PC-3 (cell line): ENCODE measurements around the gene CYS1. TPM values are rescaled to one million over a fixed set of nuclear protein-coding genes. Genes with fewer than 3 reads are reported as not detected.

Experiments
- ATAC-seq: fragments of 200-7000 bp; cut with Tn5 transposase; 2 replicates; pipeline ENCODE4 v1.9.1; 2020; ENCODE audit warnings: mild to moderate bottlenecking, moderate library complexity
- BruUV-seq: library from RNA; stranded (reverse); fragments of 400-500 nt; replicated peaks from 2 replicates; lab custom pipeline; 2021; lab: Mats Ljungman, UMichigan
- CTCF ChIA-PET: fragments of 300-600 bp; sonication (Branson Sonifier 250); formaldehyde crosslinking; loops from one replicate; lab custom pipeline; 2022; ENCODE audit warnings: antibody characterized with exemption; lab: Charles Lee
- POLR2A ChIA-PET: fragments of 300-600 bp; sonication (Branson Sonifier 250); formaldehyde crosslinking; loops from one replicate; lab custom pipeline; 2022; ENCODE audit warnings: antibody characterized with exemption; ENCODE audit not compliant: unreplicated experiment; lab: Charles Lee
- DNase-seq: peaks from one replicate; pipeline ENCODE4 v3.0.0-alpha.2; 2015
- H2AFZ ChIP-seq: fragments of 300-600 bp; sonication (generic); 2 replicates; pipeline ENCODE4 v1.6.0; 2016; ENCODE audit warnings: antibody characterized with exemption, low read length
- H3F3A ChIP-seq: fragments of 300-600 bp; sonication (generic); one replicate; pipeline ENCODE4 v1.6.0; 2017; ENCODE audit warnings: antibody characterized with exemption, low read length, control low read depth, mild to moderate bottlenecking; ENCODE audit not compliant: unreplicated experiment
- H3K27ac ChIP-seq: fragments of 300-600 bp; sonication (generic); 2 replicates; pipeline ENCODE4 v1.5.1; 2016; ENCODE audit warnings: mild to moderate bottlenecking, low read length
- H3K27me3 ChIP-seq: fragments of 300-600 bp; sonication (generic); 2 replicates; pipeline ENCODE4 v1.6.1; 2016; ENCODE audit warnings: low read length, mixed read lengths
- H3K36me3 ChIP-seq: fragments of 300-600 bp; sonication (generic); 2 replicates; pipeline ENCODE4 v1.6.1; 2016; ENCODE audit warnings: low read depth, mixed run types, low read length, mixed read lengths
- H3K4me1 ChIP-seq: fragments of 300-600 bp; sonication (generic); 2 replicates; pipeline ENCODE4 v1.5.1; 2016; ENCODE audit warnings: low read length; ENCODE audit not compliant: insufficient read depth
- H3K4me2 ChIP-seq: fragments of 300-600 bp; sonication (generic); 2 replicates; pipeline ENCODE4 v1.6.0; 2016; ENCODE audit warnings: low read length
- H3K4me3 ChIP-seq: fragments of 300-600 bp; sonication (generic); 2 replicates; pipeline ENCODE4 v1.5.1; 2016; ENCODE audit warnings: mild to moderate bottlenecking, low read length, mixed read lengths
- H3K79me2 ChIP-seq: fragments of 300-600 bp; sonication (generic); 2 replicates; pipeline ENCODE4 v1.6.1; 2017; ENCODE audit warnings: low read length, mixed read lengths
- H3K9ac ChIP-seq: fragments of 300-600 bp; sonication (generic); 2 replicates; pipeline ENCODE4 v1.6.0; 2016; ENCODE audit warnings: mild to moderate bottlenecking, low read length
- H3K9me2 ChIP-seq: fragments of 300-600 bp; sonication (generic); replicated peaks from 2 replicates; pipeline ENCODE4 v1.6.1; 2016; ENCODE audit warnings: mixed run types, low read length, mixed read lengths
- H3K9me3 ChIP-seq: fragments of 300-600 bp; sonication (generic); 2 replicates; pipeline ENCODE4 v1.6.1; 2016; ENCODE audit warnings: low read length, mixed read lengths
- H4K20me1 ChIP-seq: fragments of 300-600 bp; sonication (generic); 2 replicates; pipeline ENCODE4 v1.6.1; 2016; ENCODE audit warnings: low read length, mixed read lengths
- EZH2 ChIP-seq: fragments of 300-600 bp; sonication (generic); IDR thresholded peaks from one replicate; pipeline ENCODE4 v1.6.1; 2017; ENCODE audit warnings: antibody characterized with exemption, mild to moderate bottlenecking, low read length; ENCODE audit not compliant: unreplicated experiment
- EZH2phosphoT487 ChIP-seq: fragments of 300-600 bp; sonication (generic); IDR thresholded peaks from 2 replicates; pipeline ENCODE4 v1.6.1; 2018; ENCODE audit warnings: mild to moderate bottlenecking, antibody characterized with exemption, low read length, borderline replicate concordance
- intact Hi-C: fragments of 100-400 bp; cut with micrococcal nuclease; formaldehyde crosslinking; loops from 2 replicates; pipeline ENCODE4 v1.9.0; 2023
- total RNA-seq: library from RNA; depleted of rRNA; stranded (reverse); fragments of >200 nt; gene quantifications from 2 replicates; pipeline ENCODE4 v1.2.3, GENCODE V29; 2014
- TF ChIP-seq, protein P1 (sequence below): fragments of 300-600 bp; sonication (generic); conservative IDR thresholded peaks from 2 replicates; pipeline ENCODE4 v1.5.1; 2017; ENCODE audit warnings: antibody characterized with exemption, low read depth, mild to moderate bottlenecking, low read length

Gene CYS1
- total RNA-seq, 1 experiment from 2014 or later, result 0.15 TPM

DNA sequence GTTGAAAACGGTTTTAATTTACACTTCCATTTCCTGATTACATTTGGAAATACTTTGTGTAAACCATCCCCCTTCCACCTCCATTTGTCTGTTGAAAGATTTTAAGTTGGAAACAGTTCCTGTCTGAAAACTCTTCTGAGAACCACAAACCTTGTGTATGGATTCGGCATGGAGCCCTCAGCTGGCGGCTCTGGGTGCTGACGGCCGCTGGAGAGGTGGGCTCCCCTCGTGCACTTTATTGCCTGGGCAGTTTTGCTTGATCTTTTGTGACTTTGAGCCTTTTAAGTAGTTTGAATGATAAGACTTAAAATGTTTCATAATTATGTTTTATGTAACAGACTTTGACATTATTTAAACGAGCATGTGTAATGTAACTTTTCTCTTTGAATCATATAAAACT lies 25.8 kb downstream of the CYS1 start:
- Histone ChIP-seq H3K4me3 (no peak overlapping the region), H3K27me3 (no peaks in the 10 kb centered on the region), H3K4me2 (no peak overlapping the region), H3K79me2 (0 out of 2 replicates have a peak, but pooled peaks cover 5% of the 10 kb centered on the region), H3K9me2 (no peaks in the 10 kb centered on the region), H3K9me3 (no peaks in the 10 kb centered on the region), H3K36me3 (peaks cover 20% of the 10 kb centered on the region), H3K27ac (no peak overlapping the region), H2AFZ (no peak overlapping the region), H3F3A (no peaks in the 10 kb centered on the region), H4K20me1 (no peaks in the 10 kb centered on the region), H3K4me1 (no peaks in the 10 kb centered on the region), H3K9ac (no peak overlapping the region)
- ChIA-PET CTCF (no interaction called here), POLR2A (no interaction called here)
- no TSS peak for BruUV-seq
- intact Hi-C loops, result no loop called here
- DNase-seq (no peak), ATAC-seq (no peak)
- TF ChIP-seq EZH2phosphoT487, result no peak
- no peak for TF ChIP-seq EZH2

DNA sequence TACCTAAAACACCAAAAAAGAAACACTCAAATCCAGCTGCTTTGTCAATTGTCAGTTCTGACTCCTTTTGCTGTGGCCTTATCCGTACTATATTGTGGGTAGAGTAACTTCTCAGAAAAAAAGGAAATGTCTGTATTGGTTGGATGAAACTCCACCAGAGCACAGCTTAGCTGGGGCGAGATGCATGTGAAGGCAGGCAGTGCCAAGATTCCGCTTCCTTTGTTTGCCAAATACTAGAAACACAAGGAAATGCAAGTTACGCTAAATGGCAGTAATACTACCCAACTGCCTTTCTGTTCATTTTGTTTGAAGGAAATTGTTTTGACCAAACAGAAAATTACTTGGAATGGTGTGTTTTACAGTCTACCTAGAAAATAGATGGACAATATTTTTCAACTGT lies 26.9 kb downstream of the CYS1 start:
- no peaks in the 10 kb centered on the region for H3K9me3 ChIP-seq
- H3K4me2 ChIP-seq, result no peak overlapping the region
- intact Hi-C loops, result no loop called here
- no peaks in the 10 kb centered on the region for H3K9me2 ChIP-seq
- no peaks in the 10 kb centered on the region for H4K20me1 ChIP-seq
- no peak for ATAC-seq
- no peak for DNase-seq
- no peak for TF ChIP-seq EZH2
- no peak for TF ChIP-seq EZH2phosphoT487
- TF ChIP-seq, protein P1, sequence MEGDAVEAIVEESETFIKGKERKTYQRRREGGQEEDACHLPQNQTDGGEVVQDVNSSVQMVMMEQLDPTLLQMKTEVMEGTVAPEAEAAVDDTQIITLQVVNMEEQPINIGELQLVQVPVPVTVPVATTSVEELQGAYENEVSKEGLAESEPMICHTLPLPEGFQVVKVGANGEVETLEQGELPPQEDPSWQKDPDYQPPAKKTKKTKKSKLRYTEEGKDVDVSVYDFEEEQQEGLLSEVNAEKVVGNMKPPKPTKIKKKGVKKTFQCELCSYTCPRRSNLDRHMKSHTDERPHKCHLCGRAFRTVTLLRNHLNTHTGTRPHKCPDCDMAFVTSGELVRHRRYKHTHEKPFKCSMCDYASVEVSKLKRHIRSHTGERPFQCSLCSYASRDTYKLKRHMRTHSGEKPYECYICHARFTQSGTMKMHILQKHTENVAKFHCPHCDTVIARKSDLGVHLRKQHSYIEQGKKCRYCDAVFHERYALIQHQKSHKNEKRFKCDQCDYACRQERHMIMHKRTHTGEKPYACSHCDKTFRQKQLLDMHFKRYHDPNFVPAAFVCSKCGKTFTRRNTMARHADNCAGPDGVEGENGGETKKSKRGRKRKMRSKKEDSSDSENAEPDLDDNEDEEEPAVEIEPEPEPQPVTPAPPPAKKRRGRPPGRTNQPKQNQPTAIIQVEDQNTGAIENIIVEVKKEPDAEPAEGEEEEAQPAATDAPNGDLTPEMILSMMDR, result no peak
- ChIA-PET CTCF (interaction anchor here (0.5 kb wide), 1 partner anchor 58 kb away, joined by 7 read pairs; no protein-coding TSS in a partner anchor), POLR2A (no interaction called here)
- 0 out of 2 replicates have a peak, but pooled peaks cover 6% of the 10 kb centered on the region for H3K79me2 ChIP-seq
- H3K9ac ChIP-seq, result no peak overlapping the region
- peaks cover 26% of the 10 kb centered on the region for H3K36me3 ChIP-seq
- H2AFZ ChIP-seq, result no peak overlapping the region
- no peaks in the 10 kb centered on the region for H3K27me3 ChIP-seq
- no peak overlapping the region for H3K4me3 ChIP-seq
- no peak overlapping the region for H3K27ac ChIP-seq
- no peaks in the 10 kb centered on the region for H3F3A ChIP-seq
- BruUV-seq, result no TSS peak
- H3K4me1 ChIP-seq, result no peaks in the 10 kb centered on the region

DNA sequence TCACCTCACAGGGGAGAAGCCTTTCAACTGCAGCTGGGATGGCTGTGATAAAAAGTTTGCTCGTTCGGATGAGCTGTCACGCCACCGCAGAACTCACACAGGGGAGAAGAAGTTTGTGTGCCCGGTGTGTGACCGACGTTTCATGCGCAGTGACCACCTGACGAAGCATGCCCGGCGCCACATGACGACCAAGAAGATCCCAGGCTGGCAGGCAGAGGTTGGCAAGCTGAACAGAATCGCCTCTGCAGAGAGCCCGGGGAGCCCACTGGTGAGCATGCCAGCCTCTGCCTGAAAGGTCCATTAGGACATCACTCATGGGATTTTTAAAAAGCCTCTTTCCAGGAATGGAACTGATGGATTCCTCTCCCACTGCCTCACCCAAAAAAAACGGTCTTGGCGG lies 28.0 kb downstream of the CYS1 start:
- CTCF ChIA-PET, result no interaction called here

More for the DNA sequence above, 28.0 kb downstream of the CYS1 start:
- no peaks in the 10 kb centered on the region for H3K9me2 ChIP-seq
- H3K9ac ChIP-seq, result no peak overlapping the region
- H3K27ac ChIP-seq, result no peak overlapping the region
- ATAC-seq (no peak), DNase-seq (no peak)
- no peaks in the 10 kb centered on the region for H3K9me3 ChIP-seq
- no TSS peak for BruUV-seq
- no peak overlapping the region for H3K4me3 ChIP-seq
- TF ChIP-seq EZH2phosphoT487 (no peak), EZH2 (no peak)
- TF ChIP-seq, protein P1, result no peak
- no peaks in the 10 kb centered on the region for H4K20me1 ChIP-seq
- intact Hi-C loops, result no loop called here
- no peak overlapping the region for H2AFZ ChIP-seq
- POLR2A ChIA-PET, result no interaction called here
- no peaks in the 10 kb centered on the region for H3K27me3 ChIP-seq
- 0 out of 2 replicates have a peak, but pooled peaks cover 6% of the 10 kb centered on the region for H3K79me2 ChIP-seq
- H3F3A ChIP-seq, result no peaks in the 10 kb centered on the region
- peaks cover 32% of the 10 kb centered on the region for H3K36me3 ChIP-seq
- H3K4me2 ChIP-seq, result no peak overlapping the region
- no peaks in the 10 kb centered on the region for H3K4me1 ChIP-seq
